K562 (cell line): Measurements from ENCODE around the gene DPAGT1. TPM values are rescaled to one million over a fixed set of nuclear protein-coding genes. Genes with fewer than 3 reads are reported as not detected.
A peak's percentile ranks its signal among the peaks of the same experiment; 100 is the strongest.

Source experiments
- BRD9 ChIP-seq: fragments of 450-650 bp; IDR thresholded peaks from 2 replicates; pipeline ENCODE4 v1.6.1; 2018; ENCODE audit warnings: low read depth; ENCODE audit not compliant: partially characterized antibody
- ETS2 ChIP-seq: IDR thresholded peaks from 2 replicates; pipeline ENCODE4 v1.6.1; 2016; ENCODE audit warnings: borderline replicate concordance, missing genetic modification characterization, mild to moderate bottlenecking, moderate library complexity, missing compliant biosample characterization; ENCODE audit not compliant: poor library complexity, severe bottlenecking
- ETV6 ChIP-seq, 3 experiments: fragments of 150-350 bp in 1 of 3; sonication (generic) in 1 of 3; formaldehyde crosslinking in 1 of 3; IDR thresholded peaks; 2 replicates each; pipeline versions ENCODE4 v1.6.1 to v1.8.0; 2014 to 2022; ENCODE audit warnings: borderline replicate concordance in 2 of 3, low read depth in 2 of 3, antibody characterized with exemption in 1 of 3, low read length in 1 of 3, mild to moderate bottlenecking in 1 of 3, missing genetic modification reagents in 1 of 3
- FUS ChIP-seq: fragments of 200-400 bp; formaldehyde crosslinking; optimal IDR thresholded peaks from 2 replicates; pipeline ENCODE3; 2017; ENCODE audit warnings: low read depth, low read length
- ID3 ChIP-seq, 2 experiments: fragments of 250-450 bp in 1 of 2; fragments of 450-650 bp in 1 of 2; sonication (Bioruptor Pico) in 1 of 2; IDR thresholded peaks; 2 replicates each; pipeline versions ENCODE4 v1.6.1 to v1.8.0; 2016 to 2021; ENCODE audit warnings: mild to moderate bottlenecking in 2 of 2, moderate library complexity in 2 of 2, missing compliant biosample characterization in 1 of 2, missing genetic modification characterization in 1 of 2
- KAT7 ChIP-seq: sonication (generic); formaldehyde crosslinking; IDR thresholded peaks from 2 replicates; pipeline ENCODE4 v1.8.0; 2022; ENCODE audit warnings: missing genetic modification reagents, mild to moderate bottlenecking, borderline replicate concordance
- MCM3 ChIP-seq: fragments of 450-650 bp; IDR thresholded peaks from 2 replicates; pipeline ENCODE4 v1.6.1; 2016
- MTA3 ChIP-seq: fragments of 450-650 bp; formaldehyde crosslinking; IDR thresholded peaks from 2 replicates; pipeline ENCODE4 v1.6.1; 2017; ENCODE audit warnings: mild to moderate bottlenecking, borderline replicate concordance
- NRF1 ChIP-seq, 2 experiments: fragments of 450-650 bp; IDR thresholded peaks in 1 of 2; conservative IDR thresholded peaks in 1 of 2; 2 replicates each; pipeline ENCODE4 v1.6.1; 2014; ENCODE audit warnings: mild to moderate bottlenecking in 2 of 2
- ZBTB33 ChIP-seq: sonication (generic); formaldehyde crosslinking; IDR thresholded peaks from 2 replicates; pipeline ENCODE4 v1.8.1; 2023; ENCODE audit warnings: mild to moderate bottlenecking, missing genetic modification reagents
- ZBTB43 ChIP-seq: sonication (generic); formaldehyde crosslinking; IDR thresholded peaks from 2 replicates; pipeline ENCODE4 v1.8.0; 2023; ENCODE audit warnings: mild to moderate bottlenecking, missing genetic modification reagents
- ZKSCAN3 ChIP-seq: fragments of 250-450 bp; sonication (Bioruptor Pico); IDR thresholded peaks from 2 replicates; pipeline ENCODE4 v1.4.0; 2020
- ZNF407 ChIP-seq: fragments of 450-650 bp; IDR thresholded peaks from 2 replicates; pipeline ENCODE4 v1.6.1; 2016; ENCODE audit warnings: low read depth
- ZNF707 ChIP-seq: fragments of 250-450 bp; sonication (Bioruptor Pico); conservative IDR thresholded peaks from 2 replicates; pipeline ENCODE4 v1.8.0; 2022; ENCODE audit warnings: inconsistent platforms, mild to moderate bottlenecking, moderate library complexity
- ZNF778 ChIP-seq: fragments of 450-650 bp; formaldehyde crosslinking; IDR thresholded peaks from 2 replicates; pipeline ENCODE4 v1.4.0; 2020; ENCODE audit warnings: mild to moderate bottlenecking, moderate library complexity
- ZNF830 ChIP-seq: fragments of 250-450 bp; sonication (Bioruptor Pico); IDR thresholded peaks from 2 replicates; pipeline ENCODE4 v1.5.0; 2021; ENCODE audit warnings: mild to moderate bottlenecking
- polyA plus RNA-seq, 8 experiments: library from polyadenylated mRNA; depleted of rRNA in 4 of 8; stranded (reverse) in 5 of 8; unstranded in 3 of 8; fragments of >200 nt; fragmentation: Nextera tagmentation in 2 of 8; fragmentation: Illumina TruSeq in 1 of 8; extraction: Ambion mirVana in 2 of 8; extraction: Trizol in 1 of 8; gene quantifications; 2 replicates each; pipeline versions ENCODE4 v1.2.1 to v1.2.3, GENCODE V29; 2011 to 2014; ENCODE audit warnings: inconsistent platforms in 1 of 8, missing spikeins in 1 of 8
- total RNA-seq, 7 experiments: library from RNA; depleted of rRNA in 6 of 7; stranded (reverse); fragments of >200 nt in 6 of 7; fragmentation: Illumina TruSeq in 2 of 7; extraction: Trizol in 2 of 7; gene quantifications; 2 replicates each; pipeline versions ENCODE4 v1.2.1 to v1.2.3, GENCODE V29; 2011 to 2021; ENCODE audit warnings: low replicate concordance in 1 of 7

DPAGT1 gene
- total and polyA plus RNA-seq, 9 of the 15 experiments (the other 6 are each of a cell fraction or from before 2014, with no cell fraction given) = 29.9 to 135 (median 85.0) TPM

- no peak for TF ChIP-seq ZNF407
- TF ChIP-seq BRD9 = no peak
- TF ChIP-seq ZNF778 (CRISPR knock-in tag) = no peak
- TF ChIP-seq KAT7 = no peak
- TF ChIP-seq ETS2 (tag) = no peak
- TF ChIP-seq ZBTB33 (CRISPR knock-in tag) = no peak
- TF ChIP-seq MCM3 = no peak
- no peak for TF ChIP-seq MTA3
- TF ChIP-seq ZBTB43 (CRISPR knock-in tag) = no peak
- peak in 1 of 2 experiments; percentile 20; a peak in 1 of 4 replicates for TF ChIP-seq NRF1 (conservative IDR thresholded peaks at IDR 0.05 in 1 of 2, IDR thresholded peaks at IDR 0.05 in 1 of 2)
- TF ChIP-seq ZNF830 (CRISPR knock-in tag) = no peak
- TF ChIP-seq ID3 (CRISPR knock-in tag; IDR thresholded peaks at IDR 0.05) = no peak
- no peak for TF ChIP-seq ID3 (tag; IDR thresholded peaks at IDR 0.05)
- TF ChIP-seq ZKSCAN3 (CRISPR knock-in tag) = no peak
- no peak for TF ChIP-seq ZNF707 (CRISPR knock-in tag)
- no peak for TF ChIP-seq ETV6 (IDR thresholded peaks at IDR 0.05; ENCODE audit: borderline replicate concordance in 1 of 2, low read depth in 2 of 2, low read length in 1 of 2)
- TF ChIP-seq ETV6 (CRISPR knock-in tag; IDR thresholded peaks at IDR 0.05; ENCODE audit: borderline replicate concordance) = no peak
- TF ChIP-seq FUS = no peak
These were observed 38.9 kb downstream of the DPAGT1 start (continued) for GRCh38 chr11:119062779-119063178.
